Vagina (tissue), 2 donors: ENCODE results near the gene HMGXB3.

ENCODE experiments used
- POLR2A ChIP-seq, 2 donors: fragments of 450-650 bp; IDR thresholded peaks; one replicate each; pipeline ENCODE4 v1.6.1; 2017; ENCODE audit warnings: antibody characterized with exemption in 2 of 2, mild to moderate bottlenecking in 2 of 2, moderate library complexity in 2 of 2
- POLR2AphosphoS5 ChIP-seq, 2 donors: sonication (generic); formaldehyde crosslinking; IDR thresholded peaks; one replicate each; pipeline ENCODE4 v1.9.0; 2017; ENCODE audit warnings: antibody characterized with exemption in 2 of 2, mild to moderate bottlenecking in 2 of 2, low read depth in 1 of 2; ENCODE audit not compliant: insufficient read depth in 1 of 2
- TF ChIP-seq, protein P1 (sequence below), 3 experiments: fragments of 450-650 bp in 2 of 3; fragments of 200-600 bp in 1 of 3; sonication (generic) in 1 of 3; IDR thresholded peaks; one replicate each; pipeline ENCODE4 v1.5.1; 2017 to 2019; ENCODE audit warnings: antibody characterized with exemption in 3 of 3, mild to moderate bottlenecking in 2 of 3, moderate library complexity in 2 of 3

- no peak for TF ChIP-seq POLR2A (IDR thresholded peaks at IDR 0.05)
- TF ChIP-seq POLR2AphosphoS5 (IDR thresholded peaks at IDR 0.05; ENCODE audit: insufficient read depth in 1 of 2, low read depth in 1 of 2), result no peak
- TF ChIP-seq, protein P1, sequence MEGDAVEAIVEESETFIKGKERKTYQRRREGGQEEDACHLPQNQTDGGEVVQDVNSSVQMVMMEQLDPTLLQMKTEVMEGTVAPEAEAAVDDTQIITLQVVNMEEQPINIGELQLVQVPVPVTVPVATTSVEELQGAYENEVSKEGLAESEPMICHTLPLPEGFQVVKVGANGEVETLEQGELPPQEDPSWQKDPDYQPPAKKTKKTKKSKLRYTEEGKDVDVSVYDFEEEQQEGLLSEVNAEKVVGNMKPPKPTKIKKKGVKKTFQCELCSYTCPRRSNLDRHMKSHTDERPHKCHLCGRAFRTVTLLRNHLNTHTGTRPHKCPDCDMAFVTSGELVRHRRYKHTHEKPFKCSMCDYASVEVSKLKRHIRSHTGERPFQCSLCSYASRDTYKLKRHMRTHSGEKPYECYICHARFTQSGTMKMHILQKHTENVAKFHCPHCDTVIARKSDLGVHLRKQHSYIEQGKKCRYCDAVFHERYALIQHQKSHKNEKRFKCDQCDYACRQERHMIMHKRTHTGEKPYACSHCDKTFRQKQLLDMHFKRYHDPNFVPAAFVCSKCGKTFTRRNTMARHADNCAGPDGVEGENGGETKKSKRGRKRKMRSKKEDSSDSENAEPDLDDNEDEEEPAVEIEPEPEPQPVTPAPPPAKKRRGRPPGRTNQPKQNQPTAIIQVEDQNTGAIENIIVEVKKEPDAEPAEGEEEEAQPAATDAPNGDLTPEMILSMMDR (IDR thresholded peaks at IDR 0.05), result no peak
These were observed 79.4 kb downstream of the HMGXB3 start for GRCh38 chr5:150079909-150080461.
